IPS-11a (cell line): ENCODE data around the gene SPSB2.

Source experiments
- H3K4me3 ChIP-seq: one replicate; pipeline ENCODE4 v1.5.1; 2013; ENCODE audit warnings: low read depth, low read length, control low read depth

The SPSB2 gene

DNA sequence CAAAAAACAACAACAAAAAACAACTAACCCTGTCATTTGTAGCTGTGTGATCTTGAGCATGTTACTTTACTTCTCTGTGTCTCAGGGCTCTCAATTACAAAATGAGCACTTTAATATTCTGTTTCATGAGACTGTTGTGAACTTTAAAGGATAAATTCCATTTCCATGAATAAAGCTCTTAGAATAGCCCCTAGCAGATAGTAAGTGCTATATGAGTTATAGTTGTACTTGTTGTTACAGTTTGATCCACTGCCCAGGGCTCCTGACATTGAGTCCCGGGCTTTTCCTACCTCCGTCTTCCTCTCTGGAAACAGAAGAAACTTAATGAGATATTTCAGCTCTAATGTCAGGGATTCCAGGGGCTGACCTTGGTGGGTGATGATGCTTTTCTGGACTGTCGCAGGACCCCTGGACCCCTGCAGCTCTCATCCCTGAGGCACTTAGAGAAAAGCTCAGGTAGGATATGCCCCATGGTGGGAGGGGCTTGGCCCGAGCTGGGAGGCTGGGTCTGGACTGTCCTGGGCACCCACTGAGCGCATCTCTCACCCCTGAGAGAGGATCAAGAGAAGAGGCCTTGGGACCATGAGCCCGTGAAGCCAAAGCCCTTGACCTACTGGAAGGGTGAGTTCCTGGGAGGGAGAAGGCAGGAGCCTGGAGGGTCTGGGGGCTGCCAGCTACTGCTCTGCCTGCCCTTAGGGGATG is 39.8 kb downstream of the SPSB2 start:
- H3K4me3 ChIP-seq: no peak overlapping the region

DNA sequence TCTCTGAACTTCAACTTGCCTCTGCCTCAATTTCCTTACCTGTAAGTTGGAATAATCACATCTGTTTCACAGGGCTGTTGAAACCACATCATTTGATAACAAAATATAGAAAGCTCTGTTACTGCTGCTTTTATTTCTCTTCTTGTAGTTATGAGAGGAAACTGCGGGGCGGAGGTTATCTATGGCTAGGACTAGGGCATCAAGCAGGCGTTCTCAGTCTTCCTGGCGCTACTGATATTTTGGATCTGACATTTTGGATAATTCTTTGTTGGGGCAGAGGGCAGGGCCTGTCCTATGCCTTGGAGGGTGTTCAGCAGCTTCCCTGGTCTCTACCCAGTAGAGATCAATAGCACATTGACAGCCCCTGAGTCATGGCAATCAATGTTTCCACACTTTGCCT is 41.0 kb downstream of the SPSB2 start:
- H3K4me3 ChIP-seq: no peak overlapping the region

DNA sequence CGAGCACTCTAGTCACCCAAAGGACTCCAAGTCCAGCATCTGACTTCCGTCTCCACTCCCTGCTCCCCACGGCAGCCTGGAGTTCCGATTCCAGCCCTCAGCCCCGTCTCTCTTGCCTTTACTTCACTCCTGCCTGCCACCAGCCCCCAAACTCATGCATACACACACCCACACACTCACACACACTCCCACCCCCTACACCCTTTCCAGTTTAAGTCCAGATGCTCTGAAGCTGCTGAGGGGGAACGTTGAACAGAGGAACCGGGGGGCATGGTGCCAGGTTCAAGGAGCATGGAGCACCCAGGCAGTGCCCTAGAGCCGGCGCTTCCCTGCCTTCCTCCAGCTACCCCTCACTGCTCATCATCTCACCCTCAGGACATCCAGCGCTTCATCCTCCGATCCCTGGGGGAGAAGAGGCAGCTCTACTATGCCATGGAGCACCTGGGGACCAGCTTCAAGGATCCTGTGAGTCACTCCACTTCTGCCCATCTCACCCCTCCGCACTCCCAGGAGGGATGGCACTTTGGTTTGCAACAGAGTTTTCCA is 41.6 kb downstream of the SPSB2 start:
- no peak overlapping the region for H3K4me3 ChIP-seq

DNA sequence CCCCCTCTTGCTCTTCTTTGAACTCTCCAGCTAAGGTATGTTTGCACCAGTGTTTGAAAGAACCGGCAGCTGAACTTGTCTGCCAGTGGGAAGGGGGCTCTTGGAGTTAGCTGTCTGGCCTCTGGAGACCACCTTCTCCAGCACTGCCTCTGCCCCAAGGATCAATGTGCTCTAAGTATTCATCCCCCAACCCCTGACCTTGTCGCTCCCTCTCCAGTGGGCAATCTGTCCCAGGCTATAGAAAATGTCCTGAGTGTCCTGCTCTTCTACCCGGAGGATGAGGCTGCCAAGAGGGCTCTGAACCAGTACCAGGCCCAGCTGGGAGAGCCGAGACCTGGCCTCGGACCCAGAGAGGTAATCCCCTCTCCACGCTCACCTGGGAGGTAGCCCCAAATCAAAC is 42.1 kb downstream of the SPSB2 start:
- H3K4me3 ChIP-seq: no peak overlapping the region

DNA sequence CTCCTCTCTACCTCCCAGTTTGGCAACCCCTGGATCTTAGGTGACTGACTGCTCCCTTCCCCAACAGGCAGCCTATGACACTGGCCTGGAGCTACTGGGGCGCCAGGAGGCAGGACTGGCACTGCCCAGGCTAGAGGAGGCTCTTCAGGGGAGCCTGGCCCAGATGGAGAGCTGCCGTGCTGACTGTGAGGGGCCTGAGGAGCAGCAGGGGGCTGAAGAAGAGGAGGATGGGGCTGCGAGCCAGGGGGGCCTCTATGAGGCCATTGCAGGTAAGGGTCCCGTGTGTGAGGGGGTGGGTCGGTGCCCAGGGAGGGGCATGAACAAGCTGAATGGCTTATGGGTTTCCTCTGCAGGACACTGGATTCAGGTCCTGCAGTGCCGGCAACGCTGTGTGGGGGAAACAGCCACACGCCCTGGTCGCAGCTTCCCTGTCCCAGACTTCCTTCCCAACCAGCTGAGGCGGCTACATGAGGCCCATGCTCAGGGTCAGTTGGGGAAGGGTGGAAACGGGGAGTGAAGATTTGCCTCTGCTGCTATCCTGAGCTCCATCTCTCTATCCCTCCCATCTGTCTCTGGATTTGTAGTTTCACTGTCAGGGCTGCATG is 42.7 kb downstream of the SPSB2 start:
- no peak overlapping the region for H3K4me3 ChIP-seq

DNA sequence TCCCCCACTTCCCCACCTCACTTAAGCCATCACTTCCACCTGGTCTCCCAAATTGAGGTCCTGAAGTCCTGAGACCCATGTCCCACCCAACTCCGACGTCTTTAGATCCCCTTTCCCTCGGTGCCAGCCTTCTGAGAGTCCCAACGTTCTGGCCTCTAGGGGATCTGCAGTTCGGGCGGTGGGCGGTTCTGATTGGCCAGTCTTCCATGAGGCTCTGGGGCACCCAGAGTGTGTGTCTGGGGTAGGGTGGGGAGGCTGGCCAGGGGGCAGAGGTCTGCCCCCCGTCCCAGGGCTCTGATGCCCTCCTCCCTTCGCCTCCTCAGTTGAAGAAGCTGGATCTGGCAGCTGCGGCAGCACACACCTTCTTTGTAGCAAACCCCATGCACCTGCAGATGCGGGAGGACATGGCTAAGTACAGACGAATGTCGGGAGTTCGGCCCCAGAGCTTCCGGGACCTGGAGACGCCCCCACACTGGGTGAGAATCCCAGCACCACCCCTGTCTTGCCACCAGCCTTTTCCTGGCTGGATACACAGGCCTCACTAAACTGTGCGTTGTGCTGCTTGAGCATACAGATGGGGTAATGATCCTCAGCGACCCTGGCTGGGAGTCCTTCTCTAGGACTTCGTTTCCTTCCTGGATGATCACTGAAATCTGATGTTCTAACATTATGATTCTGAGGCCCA is 43.4 kb downstream of the SPSB2 start:
- H3K4me3 ChIP-seq: peak overlapping the region; percentile 96

DNA sequence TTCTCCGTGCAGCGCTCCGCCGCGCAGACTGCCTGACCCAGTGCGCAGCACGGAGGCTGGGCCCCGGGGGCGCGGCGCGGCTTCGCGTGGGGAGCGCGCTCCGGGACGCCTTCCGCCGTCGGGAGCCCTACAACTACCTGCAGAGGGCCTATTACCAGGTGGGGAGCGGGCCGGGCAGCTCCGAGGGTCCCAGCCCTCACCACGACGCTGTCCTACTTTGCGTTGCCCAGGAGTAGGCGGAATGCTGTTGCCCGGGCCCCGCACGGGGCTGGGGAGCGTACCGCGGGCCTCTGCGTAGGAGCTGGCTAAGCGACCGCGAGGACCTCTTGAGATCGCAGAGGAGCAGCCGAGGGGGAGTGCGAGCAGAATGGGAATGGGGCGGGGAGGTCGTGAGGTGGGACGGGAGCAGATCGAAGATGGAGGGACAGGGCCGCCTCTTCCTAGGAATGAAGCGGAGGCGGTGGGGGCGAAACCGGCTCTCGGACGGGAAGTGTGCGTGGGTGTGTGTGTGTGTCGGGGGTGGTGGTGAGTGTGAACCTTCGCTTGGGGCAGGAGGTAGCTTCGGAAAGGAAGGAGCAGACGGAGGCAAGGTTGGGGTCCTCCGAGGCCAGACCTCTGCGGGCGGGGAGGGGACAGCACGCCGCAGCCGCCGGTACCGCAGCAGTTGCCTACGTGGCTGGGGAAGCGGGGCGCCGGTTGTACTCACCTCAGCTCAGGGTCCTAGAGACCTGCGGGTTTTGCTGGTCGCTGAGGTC is 44.1 kb downstream of the SPSB2 start:
- peak overlapping the region; percentile 96 for H3K4me3 ChIP-seq

DNA sequence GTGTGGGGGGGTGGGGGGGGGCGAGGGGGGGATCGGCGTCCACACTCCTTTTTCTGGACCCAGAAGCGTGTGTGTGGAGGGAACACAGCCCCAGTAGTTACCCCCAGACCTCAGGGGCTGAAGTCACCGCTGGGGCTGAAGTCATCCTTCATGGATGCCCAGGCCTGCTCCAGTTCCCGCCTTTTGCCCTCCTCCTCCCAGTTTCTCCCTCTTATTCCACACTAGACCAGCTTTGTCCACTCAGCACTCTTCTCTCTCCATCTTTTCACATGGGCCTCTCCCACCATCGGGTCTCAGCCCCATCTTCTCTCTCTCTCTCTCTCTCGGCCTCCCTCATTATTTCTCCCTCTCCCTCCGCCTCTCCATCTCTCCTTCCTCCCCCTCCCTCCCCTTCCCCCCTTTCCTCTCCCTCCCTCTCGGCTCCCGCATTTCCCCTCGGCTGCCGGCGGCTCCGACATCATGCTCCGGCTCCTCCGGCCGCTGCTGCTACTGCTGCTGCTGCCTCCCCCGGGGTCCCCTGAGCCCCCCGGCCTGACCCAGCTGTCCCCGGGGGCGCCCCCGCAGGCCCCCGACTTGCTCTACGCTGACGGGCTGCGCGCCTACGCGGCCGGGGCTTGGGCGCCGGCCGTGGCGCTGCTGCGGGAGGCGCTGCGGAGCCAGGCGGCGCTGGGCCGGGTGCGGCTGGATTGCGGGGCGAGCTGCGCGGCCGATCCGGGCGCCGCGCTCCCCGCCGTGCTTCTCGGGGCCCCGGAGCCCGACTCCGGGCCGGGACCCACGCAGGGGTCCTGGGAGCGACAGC is 44.9 kb downstream of the SPSB2 start, which contains the start of gene P3H3:
P3H3 (plus strand) TSS at position 426 of the 799 bp plus-strand sequence; CDS start at position 460, 34 bp downstream.
- peak within 1 kb of the TSS; percentile 96 for H3K4me3 ChIP-seq

DNA sequence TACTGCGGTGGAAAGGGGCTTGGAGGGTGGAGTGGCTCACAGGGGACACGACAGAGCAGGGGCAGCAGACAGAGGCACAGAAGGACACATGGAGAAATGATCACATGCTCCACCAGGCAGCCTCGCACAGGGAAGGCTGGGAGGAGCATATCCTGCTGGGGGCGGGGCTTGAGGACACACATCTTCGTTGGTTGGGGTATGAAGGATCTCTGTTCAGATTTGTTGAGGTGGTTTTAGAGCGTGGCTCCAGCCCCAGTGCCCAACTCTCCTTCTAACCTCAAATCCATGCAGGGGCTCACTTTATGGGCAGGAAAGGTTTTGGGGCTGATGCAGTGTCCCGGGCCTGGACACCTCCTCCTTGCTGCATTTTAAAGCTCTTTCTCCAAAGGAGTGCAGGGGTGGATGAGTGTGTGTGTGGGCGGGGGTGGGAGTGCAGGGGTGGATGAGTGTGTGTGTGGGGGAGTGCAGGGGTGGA is 45.6 kb downstream of the SPSB2 start:
- no peak overlapping the region for H3K4me3 ChIP-seq

DNA sequence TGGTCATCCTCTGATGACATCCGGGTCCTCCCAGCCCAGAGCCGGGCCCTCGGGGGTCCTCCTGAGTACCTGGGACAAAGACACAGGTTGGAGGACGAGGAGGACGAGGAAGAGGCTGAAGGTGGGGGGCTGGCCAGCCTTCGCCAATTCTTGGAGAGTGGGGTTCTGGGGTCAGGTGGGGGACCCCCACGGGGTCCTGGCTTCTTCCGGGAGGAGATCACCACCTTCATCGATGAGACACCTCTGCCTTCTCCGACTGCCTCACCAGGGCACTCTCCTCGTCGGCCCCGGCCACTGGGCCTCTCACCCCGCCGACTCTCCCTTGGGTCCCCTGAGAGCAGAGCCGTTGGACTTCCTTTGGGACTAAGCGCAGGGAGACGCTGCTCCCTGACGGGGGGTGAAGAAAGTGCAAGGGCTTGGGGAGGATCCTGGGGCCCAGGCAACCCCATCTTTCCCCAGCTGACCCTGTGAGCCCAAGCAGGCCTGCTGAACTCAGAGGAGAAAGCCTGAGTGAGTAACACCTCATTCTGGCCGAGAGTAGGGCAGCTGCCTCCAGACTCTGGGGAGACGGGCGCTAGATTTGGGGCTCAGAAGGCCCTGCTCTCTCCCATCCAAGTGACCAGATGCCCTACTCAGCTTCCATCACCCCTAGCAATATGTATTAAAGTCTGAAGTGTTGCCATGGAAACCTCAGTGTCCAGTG is 46.2 kb downstream of the SPSB2 start:
- no peak overlapping the region for H3K4me3 ChIP-seq

DNA sequence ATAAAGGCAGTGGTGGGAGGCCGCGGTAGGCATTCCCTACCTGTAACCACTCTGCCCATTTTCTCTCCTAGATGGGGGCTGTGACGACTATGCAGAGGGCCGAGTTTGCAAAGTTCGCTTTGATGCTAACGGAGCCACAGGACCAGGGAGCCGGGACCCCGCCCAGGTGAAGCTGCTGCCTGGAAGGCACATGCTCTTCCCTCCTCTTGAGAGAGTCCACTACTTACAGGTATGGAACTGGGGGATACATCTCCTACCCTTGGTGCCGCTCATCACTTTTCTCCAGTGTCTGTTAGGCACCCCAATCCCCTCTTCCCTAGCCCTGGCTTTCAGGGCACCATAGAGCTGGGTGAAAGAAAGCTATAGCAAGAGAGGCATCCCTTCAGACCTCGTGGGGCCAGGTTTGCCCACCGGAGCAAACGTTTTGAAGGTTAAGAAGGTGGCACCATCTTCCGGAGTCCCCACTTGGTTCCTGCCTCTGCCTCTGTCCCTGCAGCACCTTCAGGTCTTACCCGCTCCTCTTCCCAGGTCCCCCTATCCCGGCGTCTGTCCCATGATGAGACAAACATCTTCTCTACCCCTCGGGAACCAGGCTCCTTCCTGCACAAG is 46.9 kb downstream of the SPSB2 start:
- no peak overlapping the region for H3K4me3 ChIP-seq

DNA sequence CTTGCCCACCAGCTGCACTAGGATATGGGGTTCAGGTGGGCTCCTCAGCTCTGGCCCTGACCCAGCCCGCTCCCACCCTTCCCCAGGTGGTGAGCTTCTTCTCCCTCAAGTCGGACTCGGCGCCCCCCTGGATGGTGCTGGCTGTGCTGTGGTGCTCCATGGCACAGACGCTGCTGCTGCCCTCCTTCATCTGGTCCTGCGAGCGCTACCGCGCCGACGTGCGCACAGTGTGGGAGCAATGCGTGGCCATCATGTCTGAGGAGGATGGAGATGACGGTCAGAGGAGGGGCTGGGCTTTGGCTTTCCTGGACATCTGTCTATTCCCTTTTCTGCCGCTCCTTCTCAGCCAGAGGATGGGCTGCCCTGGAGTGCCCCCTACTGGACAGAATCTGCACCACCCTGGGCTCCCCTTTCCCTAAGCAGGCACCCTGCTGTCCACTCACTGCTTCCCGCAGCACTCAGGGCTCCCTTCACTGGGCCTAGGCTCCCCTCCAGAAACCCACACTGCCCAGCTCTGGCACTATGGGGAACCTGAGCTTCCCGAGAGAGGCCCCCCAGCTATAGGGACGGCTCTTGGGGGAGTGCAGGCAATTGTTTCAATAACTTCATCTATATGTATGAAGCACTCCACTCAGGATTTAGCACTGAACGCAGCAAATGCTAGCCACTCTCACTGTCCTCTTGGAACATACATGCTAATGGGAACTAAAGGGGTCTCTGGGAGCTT is 47.5 kb downstream of the SPSB2 start:
- H3K4me3 ChIP-seq: peak overlapping the region; percentile 28

DNA sequence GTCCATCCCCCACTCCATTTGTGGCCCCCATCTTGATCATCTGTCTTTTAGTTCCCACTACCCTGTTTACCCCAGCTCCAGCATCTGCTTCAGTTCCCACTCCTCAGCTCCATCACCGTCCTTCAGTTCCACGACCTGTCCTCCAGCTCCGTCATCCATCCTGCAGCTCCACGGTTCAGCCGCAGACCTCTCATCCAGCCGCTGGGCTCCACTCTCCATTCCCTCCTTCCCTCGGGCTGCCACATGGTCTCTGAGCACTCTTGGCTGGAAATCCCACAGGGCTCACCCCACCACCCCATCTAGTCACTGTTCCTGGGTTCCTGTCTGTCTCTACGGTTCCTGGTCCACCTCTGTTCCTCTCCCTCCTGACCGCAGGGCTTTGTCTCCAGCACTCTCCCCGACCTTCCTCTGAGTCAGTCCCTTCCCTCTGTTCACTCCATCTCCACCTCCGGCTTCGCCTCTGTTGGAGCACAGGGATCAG is 48.2 kb downstream of the SPSB2 start:
- H3K4me3 ChIP-seq: peak overlapping the region; percentile 28

DNA sequence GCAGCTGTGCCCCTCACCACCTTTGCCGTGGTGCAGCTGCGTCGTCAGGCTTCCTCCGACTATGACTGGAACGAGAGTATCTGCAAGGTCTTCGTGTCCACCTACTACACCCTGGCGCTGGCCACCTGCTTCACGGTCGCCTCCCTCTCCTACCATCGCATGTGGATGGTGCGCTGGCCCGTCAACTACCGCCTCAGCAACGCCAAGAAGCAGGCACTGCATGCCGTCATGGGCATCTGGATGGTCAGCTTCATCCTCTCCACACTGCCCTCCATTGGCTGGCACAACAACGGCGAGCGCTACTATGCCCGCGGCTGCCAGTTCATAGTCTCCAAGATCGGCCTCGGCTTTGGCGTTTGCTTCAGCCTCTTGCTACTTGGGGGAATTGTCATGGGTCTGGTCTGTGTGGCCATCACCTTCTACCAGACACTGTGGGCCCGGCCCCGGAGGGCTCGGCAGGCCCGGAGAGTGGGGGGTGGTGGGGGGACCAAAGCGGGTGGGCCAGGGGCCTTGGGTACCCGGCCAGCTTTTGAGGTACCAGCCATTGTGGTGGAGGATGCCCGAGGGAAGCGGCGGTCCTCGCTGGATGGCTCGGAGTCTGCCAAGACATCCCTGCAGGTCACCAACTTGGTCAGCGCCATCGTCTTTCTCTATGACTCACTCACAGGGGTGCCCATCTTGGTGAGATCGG is 48.9 kb downstream of the SPSB2 start:
- H3K4me3 ChIP-seq: no peak overlapping the region

DNA sequence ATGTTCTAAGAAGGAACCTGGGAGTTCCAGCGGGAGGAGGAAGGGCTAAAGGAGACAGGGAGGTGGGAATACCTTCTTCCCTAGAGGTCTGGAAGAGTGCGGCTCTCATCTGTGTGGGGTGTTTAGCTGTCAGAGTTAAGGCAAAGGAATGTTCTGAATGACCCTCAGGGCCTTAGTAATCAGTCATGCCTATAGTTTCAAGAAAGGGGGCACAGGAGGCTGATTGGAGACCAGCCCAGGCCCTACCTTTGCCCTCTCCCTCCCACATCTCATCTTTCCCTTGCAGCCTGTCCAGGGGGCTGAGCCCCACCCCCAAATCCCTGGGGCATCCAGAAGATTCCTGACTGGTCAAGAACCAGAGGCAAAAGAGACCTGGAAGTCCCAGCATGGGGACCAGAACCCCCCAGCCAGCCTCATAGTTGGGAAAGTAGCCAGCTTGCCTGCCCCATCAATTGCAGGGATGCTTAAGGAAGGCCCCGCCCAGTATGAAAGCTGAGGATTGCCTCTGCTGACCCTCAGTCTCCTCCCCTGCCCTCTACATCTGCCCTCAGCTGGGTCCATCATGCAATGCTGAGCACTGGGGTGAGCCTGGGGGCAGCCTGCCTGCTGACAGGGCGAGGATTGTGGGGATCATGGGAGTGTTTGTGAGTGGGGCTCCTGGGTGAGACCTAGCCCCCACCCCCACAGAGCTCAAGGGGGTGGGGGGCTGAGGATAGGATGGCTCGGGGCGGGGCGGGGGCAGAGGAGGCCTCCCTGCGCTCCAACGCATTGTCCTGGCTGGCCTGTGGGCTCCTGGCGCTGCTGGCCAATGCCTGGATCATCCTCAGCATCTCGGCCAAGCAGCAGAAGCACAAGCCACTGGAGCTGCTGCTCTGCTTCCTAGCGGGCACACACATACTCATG is 49.7 kb downstream of the SPSB2 start:
- no peak overlapping the region for H3K4me3 ChIP-seq

DNA sequence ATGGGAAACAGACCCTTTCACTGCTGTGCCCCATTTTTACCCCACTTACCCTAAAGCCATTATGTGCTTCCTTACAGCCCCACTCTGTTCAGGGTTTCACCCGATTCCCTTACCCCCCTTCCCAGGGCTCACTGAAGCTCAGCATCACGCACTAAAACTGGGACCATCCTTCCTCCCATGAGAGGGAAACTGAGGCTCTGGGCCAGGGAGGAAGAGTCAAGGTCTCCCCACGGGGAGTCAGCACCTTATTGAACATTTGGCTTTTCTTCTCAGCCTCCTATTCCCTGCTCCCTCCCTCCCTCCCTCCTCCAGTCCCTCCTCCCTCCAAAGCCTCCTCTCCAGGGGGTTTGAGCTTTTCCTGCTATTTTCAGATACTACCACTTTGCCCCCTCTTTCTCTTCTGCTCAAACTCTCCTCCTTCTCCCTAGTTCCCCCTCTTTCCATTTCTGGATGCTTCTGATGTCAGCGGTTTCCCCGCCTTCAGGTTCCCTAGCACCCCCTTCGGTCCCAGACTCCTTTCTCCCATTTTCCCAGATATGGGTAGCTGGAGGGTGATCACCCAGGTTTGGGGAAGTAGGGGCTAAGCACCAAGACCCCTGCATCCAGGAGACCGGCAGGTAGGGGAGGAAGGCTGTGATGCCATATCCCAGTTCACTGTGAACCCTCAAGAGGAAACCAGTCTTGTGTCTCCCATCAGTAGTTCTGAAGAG is 50.5 kb downstream of the SPSB2 start:
- no peak overlapping the region for H3K4me3 ChIP-seq
